GM18867 (cell line): ENCODE data around the gene TBCK.
"Not testable (repeated sequence)": the region's sequence is repeated elsewhere in the genome, so short reads cannot be mapped to it uniquely, and the experiment has no call there.

ENCODE experiments used
- ATAC-seq: cut with Tn5 transposase; IDR thresholded peaks from one replicate; pipeline ENCODE4 v1.9.1; 2021; ENCODE audit warnings: mild to moderate bottlenecking, moderate library complexity; ENCODE audit not compliant: unreplicated experiment

TBCK gene

DNA sequence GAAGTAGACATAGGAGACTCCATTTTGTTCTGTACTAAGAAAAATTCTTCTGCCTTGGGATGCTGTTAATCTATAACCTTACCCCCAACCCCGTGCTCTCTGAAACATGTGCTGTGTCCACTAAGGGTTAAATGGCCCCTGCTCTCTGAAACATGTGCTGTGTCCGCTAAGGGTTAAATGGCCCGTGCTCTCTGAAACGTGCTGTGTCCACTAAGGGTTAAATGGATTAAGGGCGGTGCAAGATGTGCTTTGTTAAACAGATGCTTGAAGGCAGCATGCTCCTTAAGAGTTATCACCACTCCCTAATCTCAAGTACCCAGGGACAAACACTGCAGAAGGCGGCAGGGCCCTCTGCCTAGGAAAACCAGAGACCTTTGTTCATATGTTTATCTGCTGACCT, 5.8 kb upstream of the TBCK start:
- not testable (repeated sequence) for ATAC-seq

DNA sequence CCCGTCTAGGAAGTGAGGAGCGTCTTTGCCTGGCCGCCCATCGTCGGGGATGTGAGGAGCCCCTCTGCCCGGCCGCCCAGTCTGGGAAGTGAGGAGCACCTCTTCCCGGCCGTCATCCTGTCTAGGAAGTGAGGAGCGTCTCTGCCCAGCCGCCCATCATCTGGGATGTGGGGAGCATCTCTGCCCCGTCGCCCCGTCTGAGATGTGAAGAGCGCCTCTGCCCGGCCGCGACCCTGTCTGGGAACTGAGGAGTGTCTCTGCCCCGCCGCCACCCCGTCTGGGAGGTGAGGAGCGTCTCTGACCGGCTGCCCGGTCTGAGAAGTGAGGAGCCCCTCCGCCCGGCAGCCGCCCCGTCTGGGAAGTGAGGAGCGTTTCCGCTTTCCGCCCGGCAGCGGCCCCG, 5.2 kb upstream of the TBCK start:
- ATAC-seq = not testable (repeated sequence)

DNA sequence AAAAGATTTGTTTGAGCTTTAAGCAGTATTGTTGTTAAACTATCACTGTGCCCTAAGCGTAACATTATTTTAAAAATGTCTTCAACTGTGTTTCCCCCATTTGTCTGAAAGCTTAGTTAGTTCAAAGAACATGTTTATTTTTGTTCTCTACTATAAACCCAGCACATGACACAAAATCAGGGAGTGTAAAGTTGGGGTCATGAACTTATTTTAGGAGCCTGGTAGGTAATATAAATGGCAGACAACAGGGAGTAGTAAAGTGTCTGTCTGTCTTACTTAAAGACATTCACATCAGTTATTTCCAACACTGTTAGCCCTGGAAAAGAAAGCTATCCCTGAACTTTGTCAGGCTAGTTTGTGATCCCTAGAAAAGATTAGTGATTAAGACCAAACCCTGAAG, 4.2 kb upstream of the TBCK start:
- ATAC-seq = no peak

DNA sequence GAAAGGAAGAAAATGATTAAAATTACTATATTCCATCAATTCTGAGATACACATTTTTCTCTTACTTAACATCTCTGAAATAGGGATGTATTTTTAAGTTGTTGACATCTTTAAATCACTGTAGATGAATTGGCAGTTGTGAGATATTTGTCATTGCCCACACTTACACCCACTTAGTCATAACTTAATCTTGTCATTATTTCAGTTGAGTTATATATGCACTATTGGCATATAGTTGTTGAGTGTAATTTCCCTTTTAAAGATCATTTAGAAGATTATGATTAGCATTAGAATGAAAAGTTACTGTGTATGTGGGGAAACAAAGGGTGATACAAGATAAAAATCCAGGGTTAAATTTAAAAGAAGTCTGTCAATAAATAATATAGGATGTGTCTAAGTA, 2.5 kb upstream of the TBCK start:
- no peak for ATAC-seq

DNA sequence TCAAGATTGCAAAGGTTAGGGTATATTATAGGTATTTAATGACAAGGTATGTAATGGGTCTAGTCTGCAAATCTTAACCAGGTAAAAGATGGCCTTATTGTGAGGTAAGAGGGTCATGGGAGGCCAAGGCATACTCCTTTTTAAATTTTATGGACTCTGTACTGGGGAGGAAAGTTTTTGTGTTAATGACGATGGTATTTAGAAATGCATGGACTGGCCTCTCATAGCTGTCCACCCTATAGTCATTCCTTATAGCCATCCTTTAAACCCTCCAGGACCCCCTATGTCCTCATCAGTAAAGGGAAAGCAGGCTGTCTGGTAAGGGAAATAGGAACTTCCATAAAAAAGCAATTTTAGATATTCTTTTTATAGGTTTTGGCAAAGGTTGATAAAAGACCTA, 1.8 kb upstream of the TBCK start:
- ATAC-seq = no peak

DNA sequence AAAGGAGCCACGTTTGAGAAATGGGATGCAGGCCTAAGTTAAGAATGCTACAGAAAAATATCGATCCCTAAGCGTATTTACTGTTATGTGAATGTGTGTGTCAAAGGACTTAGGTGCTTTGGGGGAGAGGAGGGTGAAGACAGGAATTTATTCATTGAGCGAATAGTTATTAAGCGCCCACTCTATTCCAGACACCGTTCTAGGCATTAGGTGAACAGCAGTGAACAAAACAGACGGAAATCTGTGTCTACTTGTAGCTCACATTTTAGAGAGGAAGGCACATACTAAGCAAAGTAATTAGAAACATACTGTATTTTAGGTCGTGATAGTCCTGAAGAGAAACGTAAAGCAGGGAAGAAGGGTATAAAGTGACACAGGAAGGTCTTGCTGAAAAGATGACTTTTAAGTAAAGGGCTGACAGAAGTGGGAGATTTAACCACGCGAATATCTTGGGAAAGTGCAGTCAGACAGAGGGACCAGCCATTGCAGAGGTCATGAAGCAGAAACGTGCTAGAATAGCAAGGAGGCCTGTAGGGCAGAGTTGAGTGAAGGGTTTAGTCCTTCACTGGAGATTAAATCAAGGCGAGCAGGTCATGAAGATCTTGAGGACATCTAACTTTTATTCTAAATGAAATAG, 882 bp upstream of the TBCK start:
- peak; percentile 0 for ATAC-seq

DNA sequence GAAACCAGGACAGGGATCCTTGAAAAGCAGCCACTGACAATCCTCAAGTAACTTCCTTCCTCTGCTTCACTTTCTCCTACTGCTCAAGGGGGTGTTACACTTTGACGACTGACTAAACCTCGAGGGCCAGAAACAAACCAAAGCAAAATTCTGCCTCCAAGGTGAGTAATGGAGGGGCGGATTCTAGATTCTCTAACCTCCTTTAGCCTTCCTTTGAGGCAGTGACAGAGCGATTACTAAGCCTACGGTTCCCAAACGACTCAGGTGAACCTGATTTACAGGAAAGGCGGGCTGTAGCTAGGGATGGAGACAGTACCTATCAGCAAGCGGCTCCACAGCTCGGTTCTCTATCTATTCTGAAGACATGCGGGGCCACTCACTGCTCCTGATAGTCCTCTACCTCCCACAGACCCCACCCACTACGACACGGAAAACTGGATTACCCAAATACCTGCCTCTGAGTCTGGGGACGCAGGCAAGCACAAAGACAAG, 487 bp downstream of the TBCK start:
- ATAC-seq = peak; percentile 22

DNA sequence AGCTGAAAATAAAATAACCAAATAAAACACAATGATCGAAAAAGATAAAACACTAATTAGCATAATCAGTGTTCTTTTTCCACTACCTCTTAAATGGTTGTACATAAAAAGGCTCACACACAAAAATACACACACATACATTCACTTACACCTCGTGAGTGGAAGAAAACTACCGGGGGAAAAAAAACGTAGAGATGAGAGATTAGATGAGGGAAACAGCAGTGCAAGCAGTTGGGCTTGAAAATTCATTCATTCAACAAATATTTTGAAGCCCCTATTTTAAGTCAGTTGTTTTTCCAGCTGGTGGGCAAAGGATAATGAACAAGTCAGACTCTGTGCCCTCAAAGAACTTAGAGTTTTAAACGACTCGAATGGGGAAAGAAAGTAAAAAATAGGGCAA, 1.0 kb downstream of the TBCK start:
- ATAC-seq = no peak

DNA sequence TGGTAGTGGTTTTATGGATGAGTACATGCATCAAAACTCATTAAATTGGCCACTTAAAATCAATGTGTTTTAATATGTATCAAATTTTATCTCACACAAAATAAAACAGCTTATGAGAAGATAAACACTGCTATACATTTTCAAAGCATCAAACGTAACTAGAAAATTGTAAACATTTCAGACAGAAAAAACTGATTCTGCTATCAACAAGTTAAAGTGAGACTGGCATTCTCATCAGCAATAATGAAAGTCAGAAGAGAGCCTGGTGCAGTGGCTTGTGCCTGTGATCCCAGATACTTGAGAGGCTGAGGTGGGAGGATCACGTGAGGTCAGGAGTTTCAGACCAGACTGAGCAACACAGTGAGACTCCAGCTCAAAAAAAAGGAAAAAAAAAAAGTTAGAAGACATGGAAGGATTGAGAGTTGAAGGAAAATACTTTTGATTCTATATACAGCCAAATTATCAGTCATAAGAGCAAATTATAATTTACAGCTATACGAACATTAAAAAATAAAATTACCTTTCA, 2.9 kb downstream of the TBCK start:
- no peak for ATAC-seq

DNA sequence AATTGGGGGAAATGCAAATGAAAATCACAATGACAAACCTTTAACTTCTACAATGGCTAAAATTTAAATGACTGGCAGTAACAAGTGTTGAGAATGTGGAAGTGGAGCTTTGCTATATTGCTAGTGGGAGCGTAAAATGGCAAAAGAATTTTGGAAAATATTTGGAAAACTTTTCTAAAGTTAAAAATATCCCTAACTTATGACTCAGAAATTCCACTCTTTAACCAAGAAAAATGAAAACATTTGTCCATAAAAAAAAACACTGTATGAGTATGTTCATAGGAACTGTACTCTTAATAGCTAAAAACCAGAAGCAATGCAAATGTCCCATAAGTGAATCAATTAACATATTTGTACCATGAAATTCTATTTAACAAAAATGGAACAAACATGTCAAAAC, 3.6 kb downstream of the TBCK start:
- ATAC-seq = no peak

DNA sequence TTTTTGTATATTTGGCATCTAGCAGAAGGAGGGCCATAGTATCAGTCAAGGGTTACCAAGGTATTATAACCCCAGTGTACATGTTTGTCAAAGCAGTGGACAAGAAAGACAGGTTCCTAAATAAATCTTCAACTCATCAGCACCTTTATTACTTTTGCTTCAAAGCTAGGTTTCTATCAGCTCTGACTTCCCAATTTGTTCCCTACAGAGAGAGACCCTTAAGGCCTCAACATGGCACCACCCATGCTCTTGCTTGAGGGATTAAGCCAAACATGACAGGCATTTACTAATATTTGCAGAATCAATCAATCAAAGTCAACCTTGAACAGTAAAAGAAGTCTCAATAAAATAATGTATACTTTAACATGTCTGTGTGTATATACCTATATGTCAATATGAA, 9.4 kb downstream of the TBCK start:
- no peak for ATAC-seq

DNA sequence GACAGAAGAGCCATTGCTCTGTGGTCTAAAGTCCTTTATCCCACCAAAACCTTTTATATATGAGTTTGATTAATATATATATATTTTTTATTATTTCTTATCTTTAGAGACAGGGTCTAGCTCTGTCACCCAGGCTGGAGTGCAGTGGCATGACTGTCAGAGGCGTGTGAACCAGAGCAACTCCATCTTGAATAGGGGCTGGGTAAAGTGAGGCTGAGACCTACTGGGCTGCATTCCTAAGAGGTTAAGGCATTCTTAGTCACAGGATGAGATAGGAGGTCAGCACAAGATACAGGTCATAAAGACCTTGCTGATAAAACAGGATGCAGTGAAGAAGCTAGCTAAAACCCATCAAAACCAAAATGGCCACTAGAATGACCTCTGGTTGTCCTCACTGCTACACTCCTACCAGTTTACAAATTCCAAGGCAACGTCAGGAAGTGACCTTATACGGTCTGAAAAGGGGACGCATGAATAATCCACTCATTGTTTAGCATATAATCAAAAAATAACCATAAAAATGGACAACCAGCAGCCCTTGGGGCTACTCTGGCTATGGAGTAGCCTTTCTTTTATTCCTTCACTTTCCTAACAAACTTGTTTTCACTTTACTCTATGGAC, 10.5 kb downstream of the TBCK start:
- ATAC-seq = no peak

DNA sequence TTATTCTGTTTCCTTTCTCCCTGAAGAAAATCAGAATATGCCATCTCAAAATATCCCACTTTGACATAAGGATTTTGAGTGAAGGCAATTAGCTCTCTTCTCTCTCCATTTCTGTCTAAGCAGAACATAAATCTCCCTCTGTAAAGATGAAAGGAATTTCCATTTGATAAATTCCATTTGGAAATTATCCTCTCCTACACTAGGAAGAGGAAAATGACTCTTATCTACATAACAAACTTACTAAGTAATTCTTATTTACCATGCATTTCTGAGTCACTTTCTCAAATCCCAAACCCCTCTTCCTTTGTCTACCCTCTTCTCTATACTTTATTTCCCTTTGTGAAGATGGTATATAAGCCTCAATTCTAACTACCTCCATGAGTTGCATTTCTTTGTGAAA, 11.4 kb downstream of the TBCK start:
- no peak for ATAC-seq

DNA sequence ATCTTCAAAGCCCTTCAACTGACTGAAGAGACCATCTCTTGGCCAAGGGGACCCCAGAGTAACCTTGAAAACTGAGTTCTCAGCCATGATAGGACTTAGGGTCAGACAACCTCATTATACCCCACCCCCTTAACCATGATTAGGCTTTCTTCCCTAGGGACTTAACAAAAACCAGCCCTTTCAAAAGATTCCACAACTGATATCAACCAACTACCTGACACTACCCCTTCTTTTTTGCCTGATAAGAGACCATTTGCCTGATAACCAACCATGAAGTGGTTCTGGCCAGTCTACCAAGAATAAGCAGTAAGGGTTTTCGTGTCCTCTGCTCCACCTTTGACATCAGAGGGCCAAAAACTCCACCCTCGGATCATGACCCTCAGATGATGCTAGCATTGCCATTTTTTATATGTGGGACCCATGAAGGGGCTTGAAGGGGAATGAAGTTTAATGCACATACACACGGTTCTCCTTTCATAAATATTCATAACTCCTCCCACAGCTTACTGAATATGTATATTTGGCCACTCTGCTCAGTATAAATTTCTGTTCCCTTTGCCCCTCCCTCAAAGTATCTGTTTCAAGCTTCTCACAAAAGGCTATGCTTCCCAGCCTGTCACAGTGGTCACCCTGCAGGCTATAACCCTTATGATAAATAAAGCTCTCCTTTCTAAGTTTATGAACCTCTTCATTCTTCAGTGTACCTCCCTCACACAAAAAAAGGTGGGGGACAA, 12.3 kb downstream of the TBCK start:
- ATAC-seq = no peak

DNA sequence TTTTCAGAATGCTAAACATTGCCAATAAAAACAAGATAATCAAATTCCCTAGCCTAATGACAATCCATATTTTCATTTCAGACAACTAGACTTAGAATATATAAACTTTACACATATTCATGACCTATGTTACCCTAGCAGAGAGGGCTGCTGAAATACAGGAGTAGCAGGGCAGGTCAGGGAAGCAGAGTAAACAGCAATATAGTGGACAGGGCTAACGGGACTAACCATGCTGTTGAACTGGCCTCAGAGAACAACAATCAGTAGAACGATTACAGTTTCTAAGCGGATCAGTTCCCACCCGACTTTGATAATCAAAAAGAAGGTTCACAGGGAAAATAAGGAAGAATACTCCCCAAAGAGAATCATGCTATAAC, 14.0 kb downstream of the TBCK start:
- no peak for ATAC-seq

DNA sequence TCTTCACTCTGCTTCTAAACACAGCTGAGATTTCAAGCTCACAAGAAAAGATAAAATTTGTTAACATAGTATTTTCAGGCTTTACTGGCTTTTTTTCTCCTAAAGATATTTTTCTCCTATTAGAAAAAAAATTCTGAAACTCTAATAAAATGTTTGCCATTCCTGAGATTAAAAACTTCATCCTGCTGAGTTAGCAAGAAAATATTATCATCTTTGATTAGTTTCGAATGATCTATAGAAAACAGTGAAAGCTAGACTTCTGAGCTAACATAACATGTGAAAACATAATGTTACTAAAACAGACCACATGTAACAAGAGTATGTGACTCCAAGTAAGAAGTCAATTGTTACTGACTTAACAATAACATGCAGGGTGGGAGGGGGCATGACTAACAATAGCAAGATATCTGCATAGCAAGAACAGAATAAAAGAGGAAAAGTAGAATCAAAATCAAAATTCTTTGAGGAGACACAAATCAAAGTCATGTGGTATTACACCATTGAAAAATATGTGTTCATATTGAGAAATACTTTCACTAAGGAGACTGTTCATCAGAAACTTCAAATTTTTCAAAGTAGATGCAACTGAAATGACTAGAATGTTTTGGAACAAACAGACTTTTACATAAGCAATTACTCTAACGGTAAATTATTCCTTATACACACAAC, 14.5 kb downstream of the TBCK start:
- ATAC-seq = no peak

DNA sequence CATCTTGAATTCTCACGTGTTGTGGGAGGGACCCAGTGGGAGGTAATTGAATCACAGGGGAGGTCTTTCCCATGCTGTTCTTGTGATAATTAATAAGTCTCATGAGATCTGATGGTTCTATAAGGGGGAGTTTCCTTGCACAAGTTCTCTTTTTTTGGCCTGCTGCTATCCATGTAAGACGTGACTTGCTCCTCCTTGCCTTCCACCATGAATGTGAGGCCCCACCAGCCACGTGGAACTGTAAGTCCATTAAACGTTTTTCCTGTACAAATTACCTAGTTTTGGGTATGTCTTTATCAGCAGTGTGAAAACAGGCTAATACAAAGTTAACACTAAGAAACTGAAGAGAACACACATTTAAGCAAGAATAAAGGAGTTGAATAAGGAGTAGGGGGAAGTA, 16.0 kb downstream of the TBCK start:
- ATAC-seq = no peak

DNA sequence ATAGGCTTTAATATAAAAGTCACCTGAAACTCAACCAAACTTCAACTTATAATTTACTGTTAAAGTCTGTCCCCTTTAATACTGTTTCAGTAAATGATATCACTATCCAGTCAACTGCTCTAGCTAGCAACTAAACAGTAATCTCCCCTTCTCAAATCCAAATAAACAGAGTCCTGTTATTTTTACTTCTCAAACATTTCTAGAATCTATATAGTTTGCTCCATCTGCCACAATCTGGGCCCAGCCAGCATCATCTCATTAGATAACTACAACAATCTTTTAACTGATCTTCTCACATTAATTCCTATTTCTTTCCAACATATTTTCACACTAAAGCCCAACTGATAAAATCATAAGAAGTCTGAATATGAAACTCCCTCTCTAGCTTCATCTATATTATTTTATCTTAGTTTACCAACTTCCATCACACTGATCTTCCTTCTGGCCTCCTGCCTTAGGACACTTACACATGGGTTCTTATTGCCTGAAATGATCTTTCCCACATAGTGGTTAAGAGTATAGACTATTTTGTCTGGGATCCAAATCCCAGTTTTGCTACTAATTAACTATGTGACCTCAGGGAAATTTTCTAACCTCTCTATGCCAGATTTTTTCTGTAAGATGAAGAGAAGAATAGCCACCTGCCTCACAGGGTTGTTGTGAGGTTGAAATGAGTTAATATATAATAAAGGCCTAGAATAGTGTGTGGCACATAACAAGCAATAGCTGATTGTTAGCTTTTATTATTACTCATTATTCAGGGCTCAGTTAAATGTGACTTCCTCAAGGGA, 18.6 kb downstream of the TBCK start:
- ATAC-seq = no peak

DNA sequence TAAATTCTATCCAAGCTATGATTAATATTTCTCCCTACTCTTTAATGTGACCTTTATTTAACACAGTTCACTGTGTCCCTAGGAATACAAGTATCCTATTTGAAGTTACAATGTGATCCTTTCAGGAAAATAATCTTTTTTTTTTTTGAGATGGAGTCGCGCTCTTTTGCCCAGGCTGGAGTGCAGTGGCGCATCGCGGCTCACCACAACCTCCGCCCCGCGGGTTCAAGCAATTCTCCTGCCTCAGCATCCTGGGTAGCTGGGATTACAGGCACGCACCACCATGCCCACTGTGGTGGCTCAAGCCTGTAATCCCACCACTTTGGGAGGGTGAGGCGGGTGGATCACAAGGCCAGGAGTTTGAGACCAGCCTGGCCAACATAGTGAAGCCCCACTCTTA, 21.9 kb downstream of the TBCK start:
- no peak for ATAC-seq

DNA sequence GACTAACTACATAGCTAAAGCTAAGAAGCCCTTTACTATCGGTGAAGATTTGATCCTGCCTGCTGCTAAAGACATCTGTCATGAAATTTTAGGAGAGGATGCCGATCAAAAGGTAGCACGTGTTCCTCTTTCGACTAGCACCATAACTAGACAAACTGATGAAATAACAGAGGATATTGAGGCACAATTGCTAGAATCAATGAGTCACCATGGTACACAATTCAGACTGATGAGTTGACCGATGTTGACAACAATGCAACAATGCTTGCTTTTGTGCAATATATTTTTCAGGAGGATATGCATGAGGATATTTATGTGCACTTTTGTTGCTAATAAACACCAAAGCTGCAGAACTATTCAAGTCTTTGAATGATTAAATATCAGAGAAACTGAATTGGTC, 24.3 kb downstream of the TBCK start:
- no peak for ATAC-seq

DNA sequence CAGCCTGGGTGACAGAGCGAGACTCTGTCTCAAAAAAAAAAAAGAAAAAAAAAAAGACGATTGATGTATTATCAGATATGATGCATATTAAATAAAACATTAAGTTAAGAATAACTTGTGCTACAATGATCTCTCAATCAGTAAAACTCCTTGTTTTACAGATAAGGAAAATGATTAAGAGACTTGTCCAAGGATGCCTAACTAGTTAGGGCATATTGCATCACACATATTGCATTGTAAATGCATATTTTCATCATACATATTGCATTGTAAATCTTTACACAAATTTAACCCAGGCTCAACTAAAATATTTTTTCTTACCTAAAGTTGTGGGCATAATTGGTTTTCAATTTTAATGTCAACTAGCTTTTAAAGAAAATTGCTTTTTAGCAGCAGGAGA, 26.3 kb downstream of the TBCK start:
- no peak for ATAC-seq
